GM21619 (cell line): ENCODE data around the gene THRB.

Source experiments
- ATAC-seq: cut with Tn5 transposase; IDR thresholded peaks from one replicate; pipeline ENCODE4 v1.9.1; 2021; ENCODE audit not compliant: unreplicated experiment

THRB gene

DNA sequence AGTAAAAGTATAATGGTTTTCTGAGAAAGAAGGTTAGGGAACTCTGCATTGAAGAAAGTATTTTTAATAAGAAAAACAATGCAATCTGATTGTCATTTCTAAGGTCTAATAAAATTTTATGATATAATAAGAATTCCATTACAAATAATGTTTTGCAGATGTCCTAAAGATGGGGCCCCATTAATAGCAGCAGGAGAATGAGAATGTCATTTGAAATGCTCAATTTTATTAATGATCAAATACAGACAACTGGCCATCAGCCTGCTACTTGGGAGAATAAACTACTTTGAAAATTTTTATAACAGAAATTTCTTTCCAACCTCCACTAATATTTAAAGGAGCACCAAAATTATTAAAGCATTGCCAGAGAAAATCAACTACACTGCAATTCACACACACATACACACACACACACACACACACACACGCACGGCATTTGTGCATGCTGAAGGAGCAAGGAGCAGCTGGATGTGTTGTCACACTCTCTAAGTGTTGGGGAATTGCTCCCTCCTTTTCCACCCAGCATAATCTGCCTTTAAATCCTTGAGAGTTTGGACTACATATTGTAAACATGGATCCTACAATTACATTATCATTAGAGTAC, 109.5 kb downstream of the THRB start:
- ATAC-seq: no peak

DNA sequence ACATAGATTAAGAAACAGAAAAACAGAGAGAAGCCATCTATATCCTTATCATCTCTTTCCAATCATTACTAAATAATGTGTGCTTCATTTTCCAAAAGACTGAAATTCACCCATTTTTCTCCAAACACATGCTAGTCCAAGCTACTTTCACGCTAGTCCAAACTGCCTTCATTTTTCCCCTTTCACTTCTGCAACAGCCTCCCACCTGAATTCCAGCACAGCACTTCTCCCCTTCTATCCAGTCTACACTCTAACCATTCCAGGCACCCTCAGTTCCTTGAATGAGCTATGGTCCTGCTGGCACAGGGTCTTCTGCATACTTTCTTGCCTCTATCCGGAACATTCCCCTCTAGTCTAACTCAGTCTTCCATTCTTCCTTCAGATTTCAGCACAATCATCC, 112.0 kb downstream of the THRB start:
- ATAC-seq: no peak

DNA sequence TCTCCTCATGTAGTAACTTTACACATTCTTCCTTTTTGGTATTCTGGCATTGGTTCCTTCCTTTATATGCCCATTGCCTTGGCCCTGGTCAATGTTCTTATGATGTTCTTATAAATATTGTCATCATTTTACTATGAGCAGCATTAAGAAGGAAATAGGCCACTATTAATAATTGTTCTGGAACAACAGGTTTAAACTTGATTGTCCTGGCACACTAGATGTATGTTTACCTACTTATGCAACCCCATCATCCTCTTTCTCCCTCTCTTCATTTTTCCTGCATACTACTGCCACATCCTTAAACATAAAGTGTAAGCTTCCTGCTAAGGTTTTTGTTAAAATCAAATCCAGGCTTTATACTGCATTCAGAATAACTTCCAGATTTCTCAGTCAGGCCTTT, 114.7 kb downstream of the THRB start:
- ATAC-seq: no peak

DNA sequence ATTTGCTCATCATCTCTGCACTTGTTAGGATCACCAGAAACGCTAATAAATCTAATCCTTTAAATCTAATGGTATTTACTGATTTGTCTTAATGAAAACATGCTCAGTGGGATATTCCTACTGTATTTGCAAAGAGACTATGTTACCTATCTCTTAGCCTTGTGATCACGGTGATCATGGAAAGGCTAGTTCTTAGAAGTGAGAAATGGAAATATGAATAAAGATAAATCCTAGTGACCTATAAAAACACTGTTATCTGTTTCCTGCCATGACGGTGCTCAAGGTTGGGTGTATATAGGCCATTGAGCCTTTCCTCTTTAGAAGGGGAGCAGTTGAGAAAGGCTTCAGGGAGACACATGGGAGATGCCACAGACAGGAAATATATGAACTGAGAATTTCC, 116.3 kb downstream of the THRB start:
- ATAC-seq: no peak

DNA sequence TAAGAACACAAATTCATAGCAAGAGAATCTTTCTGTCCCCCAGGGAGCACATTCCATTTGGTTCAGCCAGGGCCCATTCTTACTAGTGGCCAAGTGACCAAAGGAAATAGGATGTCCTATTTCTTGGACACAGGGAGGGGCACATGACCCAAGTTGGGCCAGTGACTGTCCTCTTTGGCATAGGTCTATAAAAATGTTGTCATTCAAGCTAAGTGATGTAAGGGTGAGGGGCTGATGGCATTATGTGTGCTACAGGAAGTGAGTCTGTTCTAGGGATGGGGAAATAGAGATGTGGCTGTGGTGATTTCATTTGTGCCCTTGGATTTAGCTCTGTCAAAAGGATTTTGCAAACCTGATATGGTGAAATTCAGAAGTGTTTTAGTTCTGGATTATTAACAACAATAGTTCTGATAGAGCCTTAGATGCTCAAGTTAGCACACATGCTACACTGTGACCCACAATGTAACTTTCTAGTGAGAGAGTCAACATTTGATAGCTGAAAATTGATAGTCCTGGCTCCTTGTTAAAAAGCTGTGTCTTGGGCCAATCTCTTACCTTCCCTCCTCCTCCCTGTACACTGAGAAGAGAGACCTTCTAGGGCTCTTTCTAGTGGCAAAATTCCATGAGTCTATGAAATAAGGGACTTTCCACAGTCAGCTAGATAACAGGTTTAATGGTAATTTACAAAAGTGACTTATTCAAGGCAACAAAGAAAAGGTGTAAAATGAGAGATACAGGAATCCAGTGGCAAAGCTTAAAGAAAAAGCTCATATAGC, 117.2 kb downstream of the THRB start:
- no peak for ATAC-seq

DNA sequence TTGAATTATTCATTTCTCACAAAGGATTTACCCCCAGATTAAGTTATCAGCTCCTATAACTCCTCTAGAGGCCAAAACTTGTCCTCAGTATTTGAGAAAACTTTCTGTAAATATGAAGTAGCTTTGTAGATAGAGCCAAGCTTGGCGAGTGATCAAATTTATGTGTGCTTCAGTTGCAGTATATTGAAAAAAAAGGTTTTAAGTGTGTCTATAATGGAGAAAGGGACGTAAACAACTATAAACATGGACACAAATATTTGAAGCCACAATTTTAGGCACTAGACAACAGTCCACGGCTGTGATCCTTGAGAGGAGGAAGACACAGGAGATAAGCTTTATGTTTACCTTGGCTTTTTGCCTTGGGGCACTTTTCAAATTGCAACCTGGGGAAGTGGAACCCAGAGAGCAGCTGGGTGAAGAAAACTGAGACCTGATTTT, 118.7 kb downstream of the THRB start:
- ATAC-seq: no peak

DNA sequence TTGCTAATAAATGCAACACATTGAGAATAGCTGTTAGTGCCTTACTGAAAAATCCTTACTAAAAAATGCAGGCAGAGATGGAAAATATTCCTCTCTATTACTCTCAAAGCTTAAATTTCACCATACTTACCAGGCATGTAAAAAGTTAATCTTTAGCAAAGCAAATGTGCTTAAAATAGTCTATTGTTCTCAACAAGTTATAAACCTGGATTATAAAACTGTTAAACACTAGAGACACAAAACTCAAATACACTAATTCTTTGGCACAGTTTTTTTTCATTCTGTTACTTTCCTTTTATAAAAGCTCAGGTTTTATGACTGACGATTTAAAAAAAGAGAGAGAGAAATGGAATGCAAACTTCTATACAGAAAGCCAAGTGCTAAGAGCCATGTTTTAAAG, 119.8 kb downstream of the THRB start:
- no peak for ATAC-seq

DNA sequence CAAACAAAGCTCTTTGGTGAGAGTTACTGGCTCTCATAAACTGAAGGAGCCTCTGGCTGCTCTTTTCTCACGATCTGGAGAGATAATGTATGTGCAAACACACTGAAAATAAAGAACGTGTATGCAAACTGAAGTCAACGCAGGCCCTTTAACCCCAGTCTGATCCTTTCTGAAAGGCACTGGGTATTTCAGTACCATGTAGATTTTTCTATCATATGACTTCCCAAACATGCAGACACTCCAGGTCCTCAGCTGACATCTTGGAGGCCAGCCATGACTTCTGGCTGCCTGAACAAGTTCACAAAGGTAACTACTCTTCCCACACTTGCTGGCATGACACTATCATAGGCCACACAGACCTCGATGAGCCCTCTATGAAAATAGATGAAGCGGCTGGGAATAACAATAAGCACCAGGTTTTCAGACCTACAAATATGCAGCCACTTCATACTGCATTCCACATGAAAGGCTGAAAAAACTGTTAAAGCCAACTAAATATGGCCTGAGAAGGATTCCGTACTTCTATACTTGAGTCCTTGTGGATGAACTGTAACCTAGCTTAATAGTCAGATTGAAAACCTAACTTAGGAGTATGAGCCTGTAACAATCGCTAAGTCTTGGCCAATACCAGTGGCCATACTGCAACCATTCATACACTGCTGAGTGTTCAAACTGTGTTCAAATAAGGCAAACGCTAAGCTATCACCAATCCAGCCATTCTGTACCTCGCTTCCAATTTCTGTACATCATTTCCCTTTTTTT, 121.3 kb downstream of the THRB start:
- ATAC-seq: no peak

DNA sequence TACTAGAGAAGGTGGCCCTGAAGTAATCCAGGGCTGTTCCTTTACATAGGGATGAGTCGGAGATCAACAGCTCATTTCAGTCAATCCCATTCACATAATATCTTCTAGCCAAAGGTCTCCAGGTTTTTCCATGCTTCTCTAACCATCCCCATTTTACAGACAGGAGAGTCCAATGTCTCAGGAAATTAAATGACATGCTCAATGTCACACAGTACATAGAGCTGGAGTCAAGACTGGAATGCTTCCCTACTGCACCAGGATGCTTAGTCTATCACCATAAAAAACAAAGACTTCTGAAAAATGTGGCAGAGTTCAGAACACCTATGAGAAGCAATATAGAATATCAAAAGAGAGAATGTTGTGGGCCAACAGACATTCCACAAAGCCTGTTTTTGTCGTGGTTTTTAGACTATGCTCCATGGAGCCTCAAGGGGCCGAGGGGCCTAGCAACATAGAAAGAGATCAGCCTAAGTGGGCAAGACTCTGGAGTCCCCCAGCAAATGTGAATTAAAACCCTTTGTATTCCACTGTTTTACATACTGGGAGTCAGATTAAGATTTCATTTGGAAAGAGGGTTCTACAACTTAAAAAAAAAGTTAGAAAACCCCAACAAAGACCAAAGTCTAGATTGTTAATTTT, 122.0 kb downstream of the THRB start:
- ATAC-seq: no peak

DNA sequence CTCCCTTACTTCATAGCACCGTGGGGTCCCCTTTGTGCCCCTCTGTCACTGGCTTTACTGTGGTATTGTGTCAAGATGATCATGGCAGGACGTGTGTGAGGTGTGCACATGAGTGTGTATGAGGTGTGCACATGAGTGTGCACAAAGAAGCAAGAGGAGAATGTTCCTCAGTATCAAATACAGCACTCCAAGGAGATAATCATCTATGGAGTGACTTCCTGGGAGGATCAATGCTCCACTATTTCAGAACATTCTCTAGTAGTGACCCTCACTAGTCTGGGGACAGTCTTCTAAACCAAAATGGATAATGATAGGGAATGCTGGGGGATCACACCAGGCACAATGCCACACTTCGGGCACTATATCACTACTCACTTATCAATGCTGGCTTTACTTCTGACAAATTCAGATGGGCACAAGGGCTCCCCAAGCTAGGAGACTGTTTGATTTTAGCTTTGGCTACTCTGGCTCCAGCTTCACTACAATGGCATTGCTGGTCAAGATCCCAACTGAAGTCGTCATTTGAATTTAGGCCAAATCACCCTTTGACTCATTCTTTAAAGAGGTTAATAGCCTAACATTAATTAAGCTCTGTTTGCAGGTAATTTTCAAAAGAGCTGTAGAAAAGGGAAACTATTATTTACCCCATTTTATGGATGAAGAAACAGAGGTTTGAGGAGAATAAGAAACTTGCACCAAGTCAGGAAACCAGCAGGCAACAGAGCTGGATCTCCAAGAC, 124.1 kb downstream of the THRB start:
- ATAC-seq: no peak

DNA sequence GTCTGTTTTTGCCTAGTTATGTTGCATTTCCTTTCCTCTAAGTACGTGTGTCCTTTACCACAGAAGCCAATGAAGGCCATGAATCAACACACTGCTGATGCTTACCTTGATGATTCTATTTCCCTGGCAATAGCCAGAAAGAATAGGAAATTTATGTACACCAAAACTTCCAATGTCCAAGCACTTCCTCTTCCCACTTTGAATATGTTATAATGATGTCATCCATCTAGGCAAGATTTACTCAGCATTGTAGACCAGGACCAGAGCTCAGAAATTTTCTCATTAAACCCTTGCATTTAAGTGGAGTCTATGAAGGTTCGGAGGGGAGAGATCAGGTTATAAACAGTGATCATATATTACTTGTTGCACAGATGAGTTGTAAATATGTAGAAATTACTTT, 126.0 kb downstream of the THRB start:
- no peak for ATAC-seq

DNA sequence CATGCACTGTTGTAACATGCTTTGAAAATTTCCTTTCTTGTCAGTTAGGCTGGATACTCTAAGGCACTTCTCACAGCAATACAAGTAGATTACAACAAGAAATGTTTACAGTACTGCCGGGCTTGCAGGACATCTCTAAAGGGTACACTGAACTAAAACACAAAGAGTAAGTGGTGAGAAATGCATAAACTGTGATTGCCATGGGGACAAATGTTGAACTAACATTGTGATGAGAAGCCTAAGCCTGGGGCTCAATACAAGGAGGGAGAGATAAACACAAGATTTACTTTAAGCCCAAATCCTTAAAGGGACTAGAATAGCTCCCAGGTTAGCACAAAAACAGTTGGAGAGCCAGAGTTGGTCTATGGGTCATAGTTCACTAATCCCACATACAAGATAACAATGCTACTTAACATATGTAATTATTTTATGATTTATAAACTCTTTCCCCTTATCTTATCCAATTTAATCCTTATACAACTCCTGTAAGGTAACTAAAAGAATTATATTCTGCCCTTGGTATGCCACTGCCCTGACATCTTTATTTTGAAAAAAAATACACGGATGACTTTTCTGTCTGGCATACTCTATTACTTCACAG, 126.9 kb downstream of the THRB start:
- no peak for ATAC-seq

DNA sequence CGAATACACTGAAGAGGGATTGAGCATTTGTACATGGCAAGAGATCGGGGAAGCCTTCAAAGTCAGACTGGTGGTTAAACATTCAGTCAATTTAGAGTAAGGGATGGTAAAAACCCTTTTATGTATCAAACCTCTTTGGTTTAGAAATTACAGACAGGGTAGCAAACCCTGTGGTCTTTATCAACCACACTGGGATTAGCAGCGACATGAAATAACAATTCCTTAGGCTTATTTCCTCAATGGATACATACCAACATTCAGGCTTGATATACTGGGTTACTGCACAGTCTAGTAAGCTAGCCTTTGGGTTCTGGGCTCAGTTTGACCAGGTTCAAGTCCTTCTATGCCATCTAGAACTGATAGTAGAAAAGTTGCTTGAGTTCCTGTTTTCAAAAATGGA, 127.4 kb downstream of the THRB start:
- ATAC-seq: no peak

DNA sequence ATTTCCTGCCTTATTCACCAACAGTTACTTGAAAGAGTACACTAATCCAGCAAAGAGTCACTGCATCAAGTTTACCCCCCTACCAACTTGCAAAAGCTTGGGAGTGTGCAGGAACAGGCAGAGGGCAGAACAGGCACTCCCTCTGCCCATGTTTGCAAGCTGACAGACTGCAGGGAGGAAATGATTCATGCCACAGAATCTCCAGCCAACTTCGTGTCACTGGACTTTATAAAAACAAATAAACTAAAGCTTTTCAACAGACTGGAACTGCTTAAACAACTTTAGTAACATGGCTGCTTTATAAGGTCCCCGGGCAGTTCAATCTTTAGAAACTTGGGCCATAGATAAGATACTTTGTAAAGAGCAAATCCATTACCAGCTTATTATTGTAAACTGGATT, 129.5 kb downstream of the THRB start:
- no peak for ATAC-seq

DNA sequence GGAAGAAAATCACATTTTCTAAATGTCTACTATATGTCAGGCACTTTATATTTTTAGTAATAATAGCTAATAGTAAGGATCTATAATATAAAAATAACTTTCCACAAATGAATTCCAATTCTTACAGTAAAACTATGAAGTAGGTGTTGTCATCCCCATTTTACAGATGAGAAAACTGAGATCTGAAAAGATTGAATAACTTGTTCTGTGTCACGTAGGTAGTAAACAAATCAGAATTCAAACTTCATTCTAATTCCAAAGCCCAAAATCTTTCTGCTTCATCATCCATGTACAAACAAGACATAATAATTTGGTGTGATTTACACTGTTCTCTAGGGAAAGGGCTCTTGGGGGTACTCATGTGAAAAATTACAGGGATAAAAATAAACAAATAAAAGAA, 130.3 kb downstream of the THRB start:
- no peak for ATAC-seq

DNA sequence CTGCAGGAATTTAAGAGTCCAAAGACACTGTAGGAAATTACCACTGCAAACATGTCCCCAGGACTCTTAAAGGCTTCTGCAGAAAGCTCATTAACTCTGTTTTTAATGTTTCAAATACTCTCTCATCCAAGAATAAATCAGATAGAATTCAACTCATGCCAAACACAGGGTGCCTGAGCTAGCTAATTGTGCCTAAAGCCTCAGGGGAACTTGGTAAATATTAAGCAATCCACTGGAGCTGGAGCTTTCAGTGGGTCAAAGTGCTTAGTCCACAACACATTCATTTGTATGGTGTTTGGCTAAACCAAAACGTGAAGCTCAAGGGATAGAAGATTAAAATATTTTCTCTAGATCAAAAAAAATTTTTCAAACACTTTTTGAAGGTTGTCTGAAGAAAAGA, 131.4 kb downstream of the THRB start:
- no peak for ATAC-seq

DNA sequence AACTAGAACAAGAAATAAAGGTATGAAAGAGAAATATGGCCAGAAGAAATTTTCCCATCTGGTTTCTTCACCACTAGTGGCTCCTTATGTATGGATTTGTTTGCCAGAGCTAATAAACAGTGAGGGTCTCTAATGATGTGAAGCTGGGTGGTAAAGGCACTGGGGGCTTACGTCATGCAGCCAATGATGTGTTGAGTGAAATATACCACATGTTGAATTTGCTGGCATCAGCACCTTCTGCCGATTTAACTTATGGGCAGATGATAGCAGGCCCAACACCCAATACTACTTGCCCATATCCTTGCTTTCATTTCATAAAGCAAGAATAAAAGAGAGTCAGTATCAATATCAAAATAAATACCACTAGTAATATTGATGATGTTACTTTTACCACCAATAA, 133.0 kb downstream of the THRB start:
- no peak for ATAC-seq

DNA sequence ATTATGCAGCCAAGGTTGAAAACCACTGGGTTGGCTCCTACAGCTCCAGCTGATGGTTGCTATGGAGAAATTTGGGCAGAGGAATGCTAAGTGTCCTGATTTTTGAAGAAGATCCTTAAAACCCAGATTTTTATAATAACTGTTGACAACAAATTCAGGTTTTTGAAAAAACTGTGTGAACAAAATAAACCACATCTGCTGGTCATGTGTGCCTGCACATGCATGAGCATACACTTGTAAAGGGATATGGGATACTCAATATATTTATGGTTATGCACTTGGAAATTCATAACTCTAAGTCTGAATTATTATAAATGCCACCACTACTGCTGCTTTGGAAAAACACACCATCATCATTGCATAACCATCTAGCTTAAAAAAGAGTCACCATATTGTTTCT, 133.7 kb downstream of the THRB start:
- ATAC-seq: no peak

DNA sequence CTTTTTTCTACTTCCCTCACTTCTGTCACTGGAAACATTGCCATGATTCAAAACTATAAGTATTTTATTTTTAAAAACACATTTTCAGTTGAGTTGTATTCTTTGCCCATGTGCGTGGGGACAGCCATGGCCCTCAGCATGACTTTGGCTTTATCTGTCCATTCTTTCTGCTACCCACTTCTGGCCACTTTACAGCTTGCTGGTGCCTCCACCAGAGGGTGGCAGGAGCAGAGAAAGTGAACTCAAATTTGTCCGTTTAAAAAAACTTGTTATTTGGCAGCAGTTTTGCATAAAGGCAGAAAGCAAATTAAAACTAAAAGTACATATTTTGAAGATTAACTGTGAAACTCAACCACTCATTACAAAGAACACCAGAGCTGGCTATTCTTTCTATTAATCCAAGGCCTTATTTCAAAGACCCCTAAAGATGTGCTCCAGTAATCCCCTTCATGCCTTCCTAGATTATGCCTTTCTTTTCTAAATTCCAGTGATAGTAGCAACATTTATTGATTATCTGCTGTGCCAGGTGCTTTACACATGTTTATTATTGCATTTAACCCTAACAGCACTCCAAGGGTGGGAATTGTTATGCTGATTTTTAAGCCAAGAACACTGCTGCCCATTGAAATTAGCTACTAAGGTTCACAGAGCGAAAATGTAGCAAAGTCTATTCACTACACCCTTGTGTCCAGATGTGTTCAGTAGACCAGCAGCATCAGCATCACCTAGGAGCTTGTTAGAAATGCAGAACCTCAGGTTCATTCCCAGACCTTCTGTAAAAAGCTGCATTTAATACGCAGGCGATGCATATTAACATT, 134.8 kb downstream of the THRB start:
- no peak for ATAC-seq

DNA sequence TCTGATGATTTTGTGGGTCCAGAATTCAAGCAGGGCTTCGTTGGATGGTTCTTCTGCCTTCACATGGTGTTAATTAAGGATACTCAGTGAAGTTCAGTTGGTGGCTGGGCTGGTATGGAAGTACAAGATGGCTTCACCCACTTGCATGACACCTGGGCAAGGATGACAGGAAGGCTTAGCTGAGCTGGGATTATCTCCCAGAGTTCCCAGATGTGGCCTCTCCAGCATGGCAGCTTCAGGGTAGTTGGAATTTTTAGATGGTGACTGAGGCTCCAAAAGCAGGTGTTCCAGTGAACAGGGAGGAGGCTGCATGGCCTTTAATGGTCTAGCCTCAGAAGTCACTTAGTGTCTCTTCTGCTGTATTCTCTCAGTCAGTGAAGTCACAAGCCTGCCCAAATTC, 135.5 kb downstream of the THRB start:
- no peak for ATAC-seq
